Transverse colon (tissue), 4 donors: ENCODE measurements around the gene TCEA3. TPM values are rescaled to one million over a fixed set of nuclear protein-coding genes. Genes with fewer than 3 reads are reported as not detected.
A peak's percentile ranks its signal among the peaks of the same experiment; 100 is the strongest.

ENCODE experiments used
- DNase-seq: peaks from one replicate; pipeline ENCODE4 v3.0.0-alpha.2; 2019
- H3K27ac ChIP-seq, 4 donors: fragments of 200-600 bp; sonication (generic); 2 replicates each; pipeline ENCODE4 v1.5.1; 2016 to 2018; ENCODE audit warnings: inconsistent platforms in 4 of 4
- H3K27me3 ChIP-seq: fragments of 200-600 bp; sonication (generic); 2 replicates; pipeline ENCODE4 v1.5.1; 2017; ENCODE audit warnings: inconsistent platforms
- H3K36me3 ChIP-seq, 4 donors: fragments of 200-600 bp; sonication (generic); 2 replicates each; pipeline ENCODE4 v1.5.1; 2017 to 2019; ENCODE audit warnings: inconsistent platforms in 4 of 4
- H3K4me1 ChIP-seq, 4 donors: fragments of 200-600 bp; sonication (generic); 2 replicates each; pipeline ENCODE4 v1.5.1; 2017 to 2020; ENCODE audit warnings: inconsistent platforms in 4 of 4
- H3K4me3 ChIP-seq, 4 donors: fragments of 200-600 bp; sonication (generic); 1 replicate in 1 of 4; 2 replicates in 3 of 4; pipeline versions ENCODE4 v1.5.1 to v1.6.1; 2017 to 2019; ENCODE audit warnings: inconsistent platforms in 4 of 4
- H3K9me3 ChIP-seq, 2 donors: fragments of 200-600 bp; sonication (generic); 2 replicates each; pipeline ENCODE4 v1.5.1; 2017 to 2019; ENCODE audit warnings: inconsistent platforms in 2 of 2
- CTCF ChIP-seq, 5 experiments: fragments of 200-600 bp in 3 of 5; fragments of 450-650 bp in 2 of 5; sonication (generic) in 3 of 5; IDR thresholded peaks; 1 replicate in 2 of 5; 2 replicates in 3 of 5; pipeline ENCODE4 v1.5.1; 2016 to 2017; ENCODE audit warnings: antibody characterized with exemption in 5 of 5, inconsistent platforms in 3 of 5, mild to moderate bottlenecking in 2 of 5, moderate library complexity in 1 of 5
- EP300 ChIP-seq: sonication (generic); formaldehyde crosslinking; IDR thresholded peaks from one replicate; pipeline ENCODE4 v1.6.1; 2017; ENCODE audit warnings: antibody characterized with exemption, low read depth
- POLR2A ChIP-seq: fragments of 450-650 bp; IDR thresholded peaks from one replicate; pipeline ENCODE4 v1.6.1; 2016; ENCODE audit warnings: antibody characterized with exemption, mild to moderate bottlenecking, moderate library complexity
- POLR2AphosphoS5 ChIP-seq, 3 donors: sonication (generic); formaldehyde crosslinking; IDR thresholded peaks; one replicate each; pipeline ENCODE4 v1.6.1; 2016; ENCODE audit warnings: antibody characterized with exemption in 3 of 3
- WGBS, 2 donors: methylation state at CpG; one replicate each; pipeline ENCODE4 v1.1.5; 2018; ENCODE audit warnings: low coverage in 1 of 2; 5-methylcytosine and 5-hydroxymethylcytosine counted together
- in situ Hi-C, 4 donors: fragments of 200-750 bp; cut with MboI; loops; one replicate each; pipeline versions ENCODE4 v1.15.0 to v1.15.1; 2017; ENCODE audit warnings: low sequenced_read_pairs in 3 of 4, low pct_ligation_motif_present in 1 of 4, low pct_unique_long_range_greater_than_20kb in 1 of 4
- intact Hi-C: fragments of 100-400 bp; cut with DNase I; formaldehyde crosslinking; loops from one replicate; pipeline ENCODE4 v1.15.1; 2023; ENCODE audit warnings: low total_unique reads
- total RNA-seq, 4 donors: library from RNA; depleted of rRNA; stranded (reverse); fragments of >200 nt; gene quantifications; one replicate each; pipeline ENCODE4 v1.1.0, GENCODE V29; 2016

TCEA3 gene
- total RNA-seq, 4 donors from 2014 or later, result 137 to 761 (median 198) TPM

DNA sequence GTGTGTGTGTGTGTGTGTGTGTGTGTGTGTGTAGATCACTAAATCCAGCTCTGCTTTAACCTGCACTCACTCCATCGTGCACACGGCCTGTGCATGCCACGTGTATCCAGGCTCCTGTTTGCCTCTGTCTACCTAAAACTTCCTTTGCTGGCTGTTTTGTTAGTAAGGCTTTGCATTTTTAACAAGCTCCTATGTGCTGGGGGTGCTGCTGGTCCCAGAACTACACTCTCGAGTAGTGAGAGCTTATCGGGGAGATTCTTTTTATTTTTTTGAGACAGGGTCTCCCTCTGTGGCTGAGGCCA is 596 bp upstream of the TCEA3 start:
- intact Hi-C loops (no loop called here), in situ Hi-C loops (no loop called here)
- H3K4me1 ChIP-seq, result peaks cover 15 to 51% (median 41%) of the 10 kb centered on the region in 4 donors
- TF ChIP-seq EP300 (no peak), POLR2AphosphoS5 (IDR thresholded peaks at IDR 0.05) (no peak), CTCF (IDR thresholded peaks at IDR 0.05) (no peak), POLR2A (no peak)
- WGBS, 2 donors, result 26 to 75% methylated on average over 2 to 5 of the region's 5 CpGs
- H3K27me3 ChIP-seq, result no peaks in the 10 kb centered on the region
- peak overlapping the region; percentile 92 to 95 (median 92) for H3K27ac ChIP-seq
- DNase-seq, result no peak
- peak overlapping the region in 3 of 4 donors; percentile 46 to 86 (median 66) for H3K4me3 ChIP-seq
- no peaks in the 10 kb centered on the region for H3K36me3 ChIP-seq
- H3K9me3 ChIP-seq, result no peaks in the 10 kb centered on the region

DNA sequence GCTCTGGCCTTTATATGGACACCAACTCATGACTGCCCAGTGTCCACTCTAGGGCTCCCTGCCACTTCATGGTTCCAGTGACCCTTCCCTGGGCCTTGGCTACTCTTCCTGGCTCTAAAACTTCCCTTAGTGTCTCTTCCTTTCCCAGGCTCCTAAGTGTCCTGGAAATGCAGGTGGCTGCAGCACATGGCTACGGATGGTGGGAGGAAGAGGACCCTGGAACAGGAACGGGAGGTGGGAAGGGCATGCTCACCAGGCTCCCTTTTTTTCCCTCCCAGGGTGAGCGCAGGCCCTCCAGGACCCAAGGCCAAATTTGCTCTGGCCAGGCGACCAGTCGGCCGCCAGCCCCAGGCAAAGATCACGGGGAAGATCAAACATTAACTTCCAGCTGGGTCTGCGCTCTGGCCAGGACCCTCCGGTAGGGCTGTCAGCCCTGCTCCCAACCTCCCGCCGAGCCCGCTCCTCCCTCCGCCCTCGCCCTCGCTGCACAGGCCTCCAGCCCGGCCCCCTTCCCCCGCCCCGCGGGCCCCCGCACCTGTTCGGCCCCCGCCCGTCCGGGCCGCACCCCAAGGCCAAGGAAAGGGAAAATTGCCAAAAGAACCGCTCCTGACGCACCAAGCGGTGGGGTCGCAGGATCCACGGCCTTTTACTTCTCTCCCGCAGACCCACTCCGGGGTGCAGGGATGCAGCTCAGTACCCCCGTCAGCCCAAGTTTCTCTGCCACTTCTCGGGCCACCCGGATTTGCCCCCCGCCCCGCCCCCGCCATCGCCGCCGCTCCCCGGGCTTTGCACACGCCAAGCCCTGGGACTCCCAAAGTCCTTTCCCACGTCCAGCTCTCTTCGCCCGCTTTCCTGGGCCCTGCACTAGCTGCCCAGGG is 894 bp downstream of the TCEA3 start:
- Histone ChIP-seq H3K9me3 (no peaks in the 10 kb centered on the region), H3K36me3 (no peaks in the 10 kb centered on the region), H3K4me3 (peak overlapping the region; percentile 46 to 86 (median 63)), H3K27me3 (no peaks in the 10 kb centered on the region), H3K27ac (peak overlapping the region; percentile 92 to 95 (median 92)), H3K4me1 (peaks cover 15 to 51% (median 41%) of the 10 kb centered on the region in 4 donors)
- peak; percentile 88 for DNase-seq
- 20% methylated on average over 30 of the region's 46 CpGs; no CpG with 5 or more reads in 1 of the 2 donors for WGBS, 2 donors
- intact Hi-C loops, result no loop called here
- in situ Hi-C loops, result no loop called here
- TF ChIP-seq POLR2A (peak; percentile 55), CTCF (IDR thresholded peaks at IDR 0.05) (no peak), EP300 (no peak), POLR2AphosphoS5 (IDR thresholded peaks at IDR 0.05) (peak; percentile 17 to 56 (median 47))

- DNase-seq, result peak; percentile 25
Measured at GRCh38 chr1:23422941-23423340, 1.6 kb downstream of the TCEA3 start.

More at GRCh38 chr1:23422941-23423340, 1.6 kb downstream of the TCEA3 start:
- Histone ChIP-seq H3K4me1 (peaks cover 15 to 51% (median 42%) of the 10 kb centered on the region in 4 donors), H3K27ac (peak overlapping the region; percentile 92 to 95 (median 92)), H3K9me3 (no peaks in the 10 kb centered on the region), H3K27me3 (no peaks in the 10 kb centered on the region), H3K36me3 (no peaks in the 10 kb centered on the region), H3K4me3 (peak overlapping the region in 3 of 4 donors; percentile 1 to 86 (median 66))
- intact Hi-C loops (no loop called here), in situ Hi-C loops (no loop called here)
- 38 to 85% methylated on average over 2 to 6 of the region's 6 CpGs for WGBS, 2 donors
- TF ChIP-seq CTCF (IDR thresholded peaks at IDR 0.05) (no peak), EP300 (no peak), POLR2A (no peak), POLR2AphosphoS5 (IDR thresholded peaks at IDR 0.05) (no peak)
